Activated CD8-positive, alpha-beta memory T cell treated with anti-CD3 and anti-CD28 coated beads, Interleukin-2, amount 50 U/mL, for 1 hour (primary cell): ENCODE measurements around the gene KIAA0825.

Source experiments
- DNase-seq: peaks from one replicate; pipeline ENCODE4 v3.0.0-alpha.2; 2020; ENCODE audit errors: extremely low read depth

KIAA0825 gene

GRCh38 chr5:94431696-94432095, 186.7 kb downstream of the KIAA0825 start:
- DNase-seq: no peak

GRCh38 chr5:94429566-94429965, 188.8 kb downstream of the KIAA0825 start:
- no peak for DNase-seq

GRCh38 chr5:94425396-94425795, 193.0 kb downstream of the KIAA0825 start:
- no peak for DNase-seq

GRCh38 chr5:94423411-94423810, 195.0 kb downstream of the KIAA0825 start:
- DNase-seq: no peak

- no peak for DNase-seq
Observed at GRCh38 chr5:94422812-94423211, 195.6 kb downstream of the KIAA0825 start.

- no peak for DNase-seq
Observed at GRCh38 chr5:94420885-94421284, 197.5 kb downstream of the KIAA0825 start.

- DNase-seq: no peak
Observed at GRCh38 chr5:94415798-94416197, 202.6 kb downstream of the KIAA0825 start.

- DNase-seq: no peak
Observed at GRCh38 chr5:94409440-94409839, 209.0 kb downstream of the KIAA0825 start.

- DNase-seq: no peak
Observed at GRCh38 chr5:94407023-94407422, 211.4 kb downstream of the KIAA0825 start.

GRCh38 chr5:94403483-94403882, 214.9 kb downstream of the KIAA0825 start:
- no peak for DNase-seq

GRCh38 chr5:94402096-94402495, 216.3 kb downstream of the KIAA0825 start:
- no peak for DNase-seq

- DNase-seq: no peak
Observed at GRCh38 chr5:94397508-94397907, 220.9 kb downstream of the KIAA0825 start.

- no peak for DNase-seq
Observed at GRCh38 chr5:94396687-94397086, 221.7 kb downstream of the KIAA0825 start.

- no peak for DNase-seq
Observed at GRCh38 chr5:94395468-94395867, 222.9 kb downstream of the KIAA0825 start.

- no peak for DNase-seq
Observed at GRCh38 chr5:94391996-94392395, 226.4 kb downstream of the KIAA0825 start.

GRCh38 chr5:94389515-94389899, 228.9 kb downstream of the KIAA0825 start:
- DNase-seq: no peak

GRCh38 chr5:94388773-94389514, 229.5 kb downstream of the KIAA0825 start:
- no peak for DNase-seq

- DNase-seq: no peak
Observed at GRCh38 chr5:94385767-94386166, 232.6 kb downstream of the KIAA0825 start.

GRCh38 chr5:94378062-94378461, 240.3 kb downstream of the KIAA0825 start:
- no peak for DNase-seq

- no peak for DNase-seq
Observed at GRCh38 chr5:94376672-94377345, 241.6 kb downstream of the KIAA0825 start.

- no peak for DNase-seq
Observed at GRCh38 chr5:94375801-94376200, 242.6 kb downstream of the KIAA0825 start.

GRCh38 chr5:94374336-94374735, 244.1 kb downstream of the KIAA0825 start:
- DNase-seq: no peak

- DNase-seq: no peak
Observed at GRCh38 chr5:94367900-94368299, 250.5 kb downstream of the KIAA0825 start.
